HG02870 (cell line): ENCODE results near the gene SGPP1.
A peak's percentile ranks its signal among the peaks of the same experiment; 100 is the strongest.
"Not testable (repeated sequence)": the region's sequence is repeated elsewhere in the genome, so short reads cannot be mapped to it uniquely, and the experiment has no call there.

Experiments
- ATAC-seq: cut with Tn5 transposase; IDR thresholded peaks from one replicate; pipeline ENCODE4 v1.9.1; 2021; ENCODE audit warnings: mild to moderate bottlenecking, moderate library complexity; ENCODE audit not compliant: unreplicated experiment

The SGPP1 gene

GRCh38 chr14:63641473-63642228 is 86.2 kb downstream of the SGPP1 start, which contains the start of gene WDR89:
TSS of gene WDR89 (minus strand) at chr14:63641871. CDS start at chr14:63599942, 41,929 bp downstream.
- peak; percentile 84 for ATAC-seq

- ATAC-seq, result no peak
These were observed 89.4 kb downstream of the SGPP1 start for GRCh38 chr14:63638493-63638892.

- ATAC-seq, result not testable (repeated sequence)
These were observed 91.7 kb downstream of the SGPP1 start for GRCh38 chr14:63636094-63636635.
